Activated CD4-positive, alpha-beta memory T cell treated with anti-CD3 and anti-CD28 coated beads, Interleukin-2, amount 10 ng/mL, durations not matched to agents 7 days and 5 days (primary cell): ENCODE measurements around the gene KCNK4. TPM values are rescaled to one million over a fixed set of nuclear protein-coding genes. Genes with fewer than 3 reads are reported as not detected.
A peak's percentile ranks its signal among the peaks of the same experiment; 100 is the strongest.
"Not testable (repeated sequence)": the region's sequence is repeated elsewhere in the genome, so short reads cannot be mapped to it uniquely, and the experiment has no call there.

Experiments
- CTCF ChIA-PET: fragments of 350-600 bp; sonication (Branson Sonifier 250); formaldehyde crosslinking; loops from one replicate; lab custom pipeline; 2021; ENCODE audit warnings: antibody characterized with exemption, inconsistent platforms; lab: Charles Lee
- POLR2A ChIA-PET: fragments of 350-600 bp; sonication (Branson Sonifier 250); formaldehyde crosslinking; loops from one replicate; lab custom pipeline; 2021; ENCODE audit warnings: antibody characterized with exemption; lab: Charles Lee
- DNase-seq: peaks from one replicate; pipeline ENCODE4 v3.0.0-alpha.2; 2020
- H3K27ac Mint-ChIP-seq: one replicate; pipeline ENCODE4 v1.8.0; 2021; ENCODE audit warnings: mild to moderate bottlenecking, mixed read lengths
- H3K27me3 Mint-ChIP-seq: one replicate; pipeline ENCODE4 v1.8.0; 2021; ENCODE audit warnings: mixed read lengths
- H3K36me3 Mint-ChIP-seq: one replicate; pipeline ENCODE4 v1.8.0; 2021; ENCODE audit warnings: low read depth, mixed read lengths
- H3K4me1 Mint-ChIP-seq: one replicate; pipeline ENCODE4 v1.8.0; 2021; ENCODE audit warnings: mixed read lengths
- H3K4me3 Mint-ChIP-seq: one replicate; pipeline ENCODE4 v1.8.0; 2021; ENCODE audit warnings: mild to moderate bottlenecking, mixed read lengths
- H3K9me3 Mint-ChIP-seq: one replicate; pipeline ENCODE4 v1.8.0; 2021; ENCODE audit warnings: mixed read lengths
- total RNA-seq, 2 experiments: library from RNA; stranded (reverse); gene quantifications; one replicate each; pipeline ENCODE4 v1.2.3, GENCODE V29; 2021

The KCNK4 gene
- total RNA-seq, 2 experiments from 2014 or later = 0.15 TPM; not detected in 1

- peaks cover 18% of the 10 kb centered on the region for H3K36me3 Mint-ChIP-seq
- no peaks in the 10 kb centered on the region for H3K9me3 Mint-ChIP-seq
- peak overlapping the region; percentile 10 for H3K27ac Mint-ChIP-seq
- H3K27me3 Mint-ChIP-seq = no peaks in the 10 kb centered on the region
- H3K4me3 Mint-ChIP-seq = peak overlapping the region; percentile 99
- ChIA-PET CTCF (interaction anchor here (0.6 to 2.0 kb wide), 2 partner anchors 11 to 62 kb away, joined by 3 to 11 read pairs; partner anchors contain the start of genes PRDX5 and TRMT112), POLR2A (interaction anchor here (4.4 to 5.4 kb wide), 2 partner anchors 11 to 22 kb away, joined by 41 to 68 read pairs; partner anchors contain the start of genes BAD, GPR137, PRDX5 and TRMT112)
- no peak for DNase-seq
- peaks cover 34% of the 10 kb centered on the region for H3K4me1 Mint-ChIP-seq
Measured at GRCh38 chr11:64306876-64307622, 15.9 kb downstream of the KCNK4 start.

- POLR2A ChIA-PET = interaction anchor here (5.4 kb wide), 1 partner anchor 10 kb away, joined by 68 read pairs; the partner anchor contains the start of genes PRDX5 and TRMT112
- CTCF ChIA-PET = interaction anchor here (2.0 kb wide), 1 partner anchor 10 kb away, joined by 11 read pairs; the partner anchor contains the start of genes PRDX5 and TRMT112
- not testable (repeated sequence) for H3K9me3 Mint-ChIP-seq, H3K27me3 Mint-ChIP-seq, DNase-seq
- Mint-ChIP-seq H3K4me1 (peaks cover 40% of the 10 kb centered on the region), H3K4me3 (peak overlapping the region; percentile 13), H3K27ac (peak overlapping the region; percentile 3), H3K36me3 (peaks cover 23% of the 10 kb centered on the region)
Measured at GRCh38 chr11:64307795-64308194, 16.7 kb downstream of the KCNK4 start.

DNA sequence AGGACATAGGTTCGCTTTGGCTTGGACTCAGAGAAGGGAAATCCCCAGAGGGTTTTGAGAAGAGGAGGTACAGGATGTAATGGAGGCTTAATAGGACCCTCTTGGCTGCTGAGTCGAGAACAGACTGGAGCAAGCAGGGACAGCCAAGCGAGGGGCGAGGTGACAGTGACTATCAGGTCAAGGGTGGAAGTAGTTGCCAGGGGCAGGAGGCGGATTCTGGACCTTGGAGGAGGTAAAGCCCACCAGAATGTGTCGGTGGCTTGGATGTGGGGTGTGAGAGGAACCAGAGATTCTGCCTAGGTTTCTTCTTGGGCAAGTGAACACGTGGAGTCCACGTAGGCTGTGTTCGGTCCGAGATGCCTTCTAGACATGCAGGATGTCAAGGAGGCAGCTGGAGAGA, 21.8 kb downstream of the KCNK4 start:
- no peak for DNase-seq
- Mint-ChIP-seq H3K4me1 (peaks cover 44% of the 10 kb centered on the region), H3K36me3 (peaks cover 41% of the 10 kb centered on the region), H3K27me3 (no peaks in the 10 kb centered on the region), H3K4me3 (no peak overlapping the region), H3K27ac (peak overlapping the region; percentile 57), H3K9me3 (no peaks in the 10 kb centered on the region)
- POLR2A ChIA-PET = interaction anchor here (1.3 kb wide), 1 partner anchor 19 kb away, joined by 4 read pairs; no protein-coding TSS in a partner anchor
- CTCF ChIA-PET = interaction anchor here (0.6 to 2.4 kb wide), 2 partner anchors 16 to 19 kb away, joined by 3 to 7 read pairs; no protein-coding TSS in a partner anchor

GRCh38 chr11:64313491-64314145, 22.5 kb downstream of the KCNK4 start:
- ChIA-PET POLR2A (interaction anchor here (1.5 kb wide), 1 partner anchor 107 kb away, joined by 5 read pairs; the partner anchor contains the start of gene FERMT3), CTCF (interaction anchor here (1.3 to 2.4 kb wide), 2 partner anchors 9 to 18 kb away, joined by 5 to 7 read pairs; partner anchors contain the start of gene ESRRA)
- H3K4me3 Mint-ChIP-seq = no peak overlapping the region
- H3K27me3 Mint-ChIP-seq = no peaks in the 10 kb centered on the region
- H3K4me1 Mint-ChIP-seq = peaks cover 47% of the 10 kb centered on the region
- no peaks in the 10 kb centered on the region for H3K9me3 Mint-ChIP-seq
- peak overlapping the region; percentile 57 for H3K27ac Mint-ChIP-seq
- no peak for DNase-seq
- peaks cover 44% of the 10 kb centered on the region for H3K36me3 Mint-ChIP-seq

- Mint-ChIP-seq H3K27me3 (no peaks in the 10 kb centered on the region), H3K4me1 (peaks cover 52% of the 10 kb centered on the region), H3K9me3 (no peaks in the 10 kb centered on the region), H3K4me3 (no peak overlapping the region), H3K27ac (no peak overlapping the region), H3K36me3 (peaks cover 47% of the 10 kb centered on the region)
- ChIA-PET POLR2A (interaction anchor here (1.5 kb wide), 1 partner anchor 108 kb away, joined by 5 read pairs; the partner anchor contains the start of gene FERMT3), CTCF (interaction anchor here (0.6 to 2.4 kb wide), 4 partner anchors 10 to 28 kb away, joined by 3 to 7 read pairs (median 6); partner anchors contain the start of gene ESRRA)
- no peak for DNase-seq
Measured at GRCh38 chr11:64314146-64314804, 23.2 kb downstream of the KCNK4 start.

- DNase-seq = no peak
- Mint-ChIP-seq H3K36me3 (peaks cover 45% of the 10 kb centered on the region), H3K4me1 (peaks cover 55% of the 10 kb centered on the region), H3K27ac (peak overlapping the region; percentile 31), H3K27me3 (no peaks in the 10 kb centered on the region), H3K9me3 (no peaks in the 10 kb centered on the region), H3K4me3 (no peak overlapping the region)
- ChIA-PET CTCF (interaction anchor here (0.6 to 5.7 kb wide), 4 partner anchors 10 to 28 kb away, joined by 3 to 157 read pairs (median 6); partner anchors contain the start of gene ESRRA), POLR2A (interaction anchor here (1.5 to 3.9 kb wide), 2 partner anchors 44 to 108 kb away, joined by 5 to 29 read pairs; partner anchors contain the start of genes FERMT3 and RPS6KA4)
Measured at GRCh38 chr11:64314805-64315561, 23.9 kb downstream of the KCNK4 start.

- H3K27me3 Mint-ChIP-seq, DNase-seq, H3K9me3 Mint-ChIP-seq: not testable (repeated sequence)
- Mint-ChIP-seq H3K36me3 (peaks cover 49% of the 10 kb centered on the region), H3K4me3 (peak overlapping the region; percentile 91), H3K27ac (peak overlapping the region; percentile 96), H3K4me1 (peaks cover 60% of the 10 kb centered on the region)
- ChIA-PET CTCF (interaction anchor here (2.2 to 5.7 kb wide), 5 partner anchors 13 to 111 kb away, joined by 9 to 157 read pairs (median 68); partner anchors contain the start of genes CCDC88B and ESRRA), POLR2A (interaction anchor here (2.1 to 5.0 kb wide), 7 partner anchors 10 to 129 kb away, joined by 13 to 104 read pairs (median 35); partner anchors contain the start of genes CCDC88B, ESRRA, FERMT3 and RPS6KA4)
Measured at GRCh38 chr11:64315667-64316526, 24.8 kb downstream of the KCNK4 start.

DNA sequence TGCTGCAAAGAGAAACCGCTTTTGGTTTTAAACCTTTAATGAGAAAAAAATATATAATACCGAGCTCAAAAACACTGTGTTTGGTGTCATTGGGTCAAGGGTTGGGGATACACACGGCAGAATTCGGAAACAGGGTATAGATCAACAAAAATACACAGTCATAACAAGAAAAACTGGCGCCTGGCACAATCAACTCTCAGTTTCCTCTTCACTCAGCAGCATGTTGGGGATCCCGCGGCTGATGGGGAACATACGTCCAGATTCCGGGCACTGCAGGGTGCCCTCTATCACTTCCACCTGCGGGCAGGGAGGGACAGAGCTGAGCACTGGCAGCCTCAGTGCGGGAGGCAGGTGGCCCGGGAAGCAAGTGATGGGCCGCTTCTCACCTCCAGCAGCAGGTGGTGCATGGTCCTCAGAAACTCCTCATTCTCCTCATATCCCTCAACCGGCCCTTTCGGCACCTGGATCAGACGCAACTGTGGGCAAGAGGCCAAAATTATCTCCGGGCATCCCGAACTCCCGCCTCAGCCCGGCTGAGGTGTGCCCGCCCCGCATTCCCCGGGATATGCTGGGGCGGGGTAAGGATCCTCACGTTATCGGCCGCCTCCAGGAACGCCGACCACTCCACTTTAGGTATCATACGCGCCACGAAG, 25.7 kb downstream of the KCNK4 start:
- peak; percentile 56 for DNase-seq
- peak overlapping the region; percentile 96 for H3K27ac Mint-ChIP-seq
- H3K4me1 Mint-ChIP-seq = peaks cover 61% of the 10 kb centered on the region
- POLR2A ChIA-PET = interaction anchor here (0.7 to 5.0 kb wide), 30 partner anchors 11 to 724 kb away, joined by 3 to 104 read pairs (median 5); partner anchors contain the start of genes BAD, CCDC88B, DNAJC4 and ESRRA
- no peaks in the 10 kb centered on the region for H3K9me3 Mint-ChIP-seq
- H3K27me3 Mint-ChIP-seq = no peaks in the 10 kb centered on the region
- peaks cover 56% of the 10 kb centered on the region for H3K36me3 Mint-ChIP-seq
- CTCF ChIA-PET = interaction anchor here (0.9 to 5.7 kb wide), 19 partner anchors 10 to 448 kb away, joined by 3 to 157 read pairs (median 6); partner anchors contain the start of genes BAD, CCDC88B, ESRRA and FERMT3
- H3K4me3 Mint-ChIP-seq = peak overlapping the region; percentile 91

- H3K27me3 Mint-ChIP-seq = no peaks in the 10 kb centered on the region
- H3K27ac Mint-ChIP-seq = peak within 1 kb of the TSS; percentile 96
- peaks cover 60% of the 10 kb centered on the region for H3K4me1 Mint-ChIP-seq
- ChIA-PET CTCF (interaction anchor here (0.6 to 5.7 kb wide), 27 partner anchors 10 to 447 kb away, joined by 3 to 157 read pairs (median 6); partner anchors contain the start of genes BAD, CCDC88B, ESRRA and FERMT3), POLR2A (interaction anchor here (0.7 to 5.0 kb wide), 35 partner anchors 11 to 1650 kb away, joined by 3 to 104 read pairs (median 4); partner anchors contain the start of genes BAD, CCDC88B, DNAJC4 and ESRRA)
- peak; percentile 97 for DNase-seq
- no peaks in the 10 kb centered on the region for H3K9me3 Mint-ChIP-seq
- peaks cover 54% of the 10 kb centered on the region for H3K36me3 Mint-ChIP-seq
- H3K4me3 Mint-ChIP-seq = peak within 1 kb of the TSS; percentile 91
Measured at GRCh38 chr11:64317325-64317960, 26.3 kb downstream of the KCNK4 start, which contains the start of gene TRMT112. Gene TRMT112, minus strand, starts transcription at chr11:64317559. Its CDS starts 33 bp downstream, at chr11:64317526.
